ENCODE results near the gene CDC14A. TPM values are rescaled to one million over a fixed set of nuclear protein-coding genes. Genes with fewer than 3 reads are reported as not detected.

The CDC14A gene
- total and polyA plus RNA-seq, 2 of the 8 experiments (the other 6 are each of a cell fraction or from before 2014, with no cell fraction given): 3.2 to 8.9 TPM

GRCh38 chr1:100323419-100324106, 28.7 kb upstream of the CDC14A start (continued):
- TF ChIP-seq SIN3A (conservative IDR thresholded peaks at IDR 0.05 in 1 of 2, IDR thresholded peaks at IDR 0.05 in 1 of 2; ENCODE audit: low read depth in 1 of 2, low read length in 2 of 2) (no peak), RBBP5 (IDR thresholded peaks at IDR 0.05; ENCODE audit: borderline replicate concordance, low read depth, low read length) (no peak), NRF1 (IDR thresholded peaks at IDR 0.05; ENCODE audit: low read depth, low read length) (no peak), ZNF274 (IDR thresholded peaks at IDR 0.05; ENCODE audit: borderline replicate concordance, extremely low read depth, low read length) (no peak), HDAC6 (IDR thresholded peaks at IDR 0.05; ENCODE audit: low read depth, low read length) (no peak), RXRA (IDR thresholded peaks at IDR 0.05; ENCODE audit: insufficient read depth, low read depth, low read length) (no peak), SP2 (IDR thresholded peaks at IDR 0.05; ENCODE audit: low read length) (no peak), ASH2L (IDR thresholded peaks at IDR 0.05; ENCODE audit: low read length) (no peak)
- TF ChIP-seq, protein P1, sequence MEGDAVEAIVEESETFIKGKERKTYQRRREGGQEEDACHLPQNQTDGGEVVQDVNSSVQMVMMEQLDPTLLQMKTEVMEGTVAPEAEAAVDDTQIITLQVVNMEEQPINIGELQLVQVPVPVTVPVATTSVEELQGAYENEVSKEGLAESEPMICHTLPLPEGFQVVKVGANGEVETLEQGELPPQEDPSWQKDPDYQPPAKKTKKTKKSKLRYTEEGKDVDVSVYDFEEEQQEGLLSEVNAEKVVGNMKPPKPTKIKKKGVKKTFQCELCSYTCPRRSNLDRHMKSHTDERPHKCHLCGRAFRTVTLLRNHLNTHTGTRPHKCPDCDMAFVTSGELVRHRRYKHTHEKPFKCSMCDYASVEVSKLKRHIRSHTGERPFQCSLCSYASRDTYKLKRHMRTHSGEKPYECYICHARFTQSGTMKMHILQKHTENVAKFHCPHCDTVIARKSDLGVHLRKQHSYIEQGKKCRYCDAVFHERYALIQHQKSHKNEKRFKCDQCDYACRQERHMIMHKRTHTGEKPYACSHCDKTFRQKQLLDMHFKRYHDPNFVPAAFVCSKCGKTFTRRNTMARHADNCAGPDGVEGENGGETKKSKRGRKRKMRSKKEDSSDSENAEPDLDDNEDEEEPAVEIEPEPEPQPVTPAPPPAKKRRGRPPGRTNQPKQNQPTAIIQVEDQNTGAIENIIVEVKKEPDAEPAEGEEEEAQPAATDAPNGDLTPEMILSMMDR (IDR thresholded peaks at IDR 0.05; ENCODE audit: control extremely low read depth in 1 of 3, insufficient read depth in 1 of 3, low read depth in 1 of 3, low read length in 3 of 3): no peak

Measured in H1 (cell line).